Epithelial cell of esophagus (primary cell): ENCODE data around the gene FOXP4.
A peak's percentile ranks its signal among the peaks of the same experiment; 100 is the strongest.

Source experiments
- DNase-seq: peaks from one replicate; pipeline ENCODE4 v3.0.0; 2010; ENCODE audit warnings: low read depth
- H3K4me3 ChIP-seq: 2 replicates; pipeline ENCODE4 v1.5.1; 2011; ENCODE audit warnings: mild to moderate bottlenecking, low read length, control low read depth
- TF ChIP-seq, protein P1 (sequence below): IDR thresholded peaks from 2 replicates; pipeline ENCODE4 v1.5.1; 2011; ENCODE audit warnings: low read depth, mild to moderate bottlenecking, low read length, control low read depth, inconsistent platforms; ENCODE audit not compliant: insufficient read depth; ENCODE audit errors: missing control alignments

Gene FOXP4

DNA sequence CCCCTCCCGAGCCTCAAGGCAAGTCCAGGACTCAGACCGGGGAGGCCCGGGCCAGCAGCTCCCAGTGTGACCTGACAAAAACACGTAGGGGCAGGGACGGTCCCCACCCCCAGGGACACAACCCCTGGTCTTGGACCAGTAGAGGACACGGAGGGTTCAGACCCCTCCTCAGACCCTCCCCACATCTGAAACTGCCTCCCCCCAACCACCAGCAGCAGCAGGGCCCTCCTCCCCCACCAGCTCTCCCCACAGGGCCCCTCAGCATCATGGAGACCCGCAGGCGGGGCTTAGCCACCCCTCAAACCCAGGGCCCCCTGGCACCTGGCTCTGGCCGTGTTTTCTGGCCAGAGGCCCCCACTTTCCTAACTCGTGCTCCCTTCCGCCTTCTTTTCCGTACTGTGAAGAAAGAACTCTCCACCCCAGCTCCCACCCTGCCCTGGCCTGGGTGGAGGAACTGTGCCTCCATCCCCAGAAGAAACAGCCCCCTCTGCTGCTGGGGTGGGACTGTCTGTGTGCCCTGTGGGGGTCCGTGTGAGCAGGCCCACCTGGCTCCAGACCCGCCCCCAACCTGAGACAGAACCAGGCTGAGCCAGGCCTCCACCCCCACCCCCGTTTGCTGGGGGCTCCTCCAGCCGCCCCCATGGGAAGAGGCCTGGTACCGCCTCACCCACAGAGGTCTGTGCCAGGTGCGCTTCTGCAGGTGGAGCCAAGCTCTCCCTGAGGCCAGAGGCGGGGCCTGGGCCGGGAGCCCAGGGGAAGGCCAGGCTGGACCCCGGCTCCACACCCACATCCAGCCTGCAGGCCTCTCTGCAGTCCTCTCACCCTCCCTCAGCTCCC is 53.1 kb downstream of the FOXP4 start:
- DNase-seq, result no peak
- TF ChIP-seq, protein P1, sequence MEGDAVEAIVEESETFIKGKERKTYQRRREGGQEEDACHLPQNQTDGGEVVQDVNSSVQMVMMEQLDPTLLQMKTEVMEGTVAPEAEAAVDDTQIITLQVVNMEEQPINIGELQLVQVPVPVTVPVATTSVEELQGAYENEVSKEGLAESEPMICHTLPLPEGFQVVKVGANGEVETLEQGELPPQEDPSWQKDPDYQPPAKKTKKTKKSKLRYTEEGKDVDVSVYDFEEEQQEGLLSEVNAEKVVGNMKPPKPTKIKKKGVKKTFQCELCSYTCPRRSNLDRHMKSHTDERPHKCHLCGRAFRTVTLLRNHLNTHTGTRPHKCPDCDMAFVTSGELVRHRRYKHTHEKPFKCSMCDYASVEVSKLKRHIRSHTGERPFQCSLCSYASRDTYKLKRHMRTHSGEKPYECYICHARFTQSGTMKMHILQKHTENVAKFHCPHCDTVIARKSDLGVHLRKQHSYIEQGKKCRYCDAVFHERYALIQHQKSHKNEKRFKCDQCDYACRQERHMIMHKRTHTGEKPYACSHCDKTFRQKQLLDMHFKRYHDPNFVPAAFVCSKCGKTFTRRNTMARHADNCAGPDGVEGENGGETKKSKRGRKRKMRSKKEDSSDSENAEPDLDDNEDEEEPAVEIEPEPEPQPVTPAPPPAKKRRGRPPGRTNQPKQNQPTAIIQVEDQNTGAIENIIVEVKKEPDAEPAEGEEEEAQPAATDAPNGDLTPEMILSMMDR, result no peak

DNA sequence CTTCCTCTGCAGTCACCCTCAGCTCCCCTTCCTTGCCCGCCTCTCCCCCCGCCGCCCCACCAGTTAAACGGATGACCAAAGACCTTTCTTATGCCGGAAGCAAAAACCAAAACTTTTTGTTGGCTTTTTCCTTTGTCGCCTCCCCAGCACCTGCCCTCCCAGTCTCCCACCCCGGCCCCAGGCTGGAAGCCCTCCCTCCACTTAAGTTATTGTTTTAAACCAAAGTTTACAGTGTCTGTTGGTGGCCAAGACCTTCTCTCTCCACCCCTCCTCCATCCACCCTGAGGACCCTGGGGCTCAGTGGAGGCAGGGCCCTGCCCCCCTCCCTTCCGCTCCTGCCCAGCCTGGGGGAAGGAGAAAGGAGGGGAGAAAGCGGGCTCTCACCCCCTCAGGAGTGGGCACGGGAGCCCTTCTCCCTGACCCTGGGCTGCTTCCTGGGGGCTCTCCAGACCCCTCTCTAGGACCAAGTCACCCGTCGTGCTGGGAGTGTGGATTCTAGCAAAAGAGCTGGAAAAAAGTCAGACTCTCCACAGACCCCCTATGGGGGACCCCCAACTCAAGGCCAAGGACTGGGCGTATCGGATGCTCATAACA is 53.8 kb downstream of the FOXP4 start:
- no peak overlapping the region for H3K4me3 ChIP-seq
- no peak for DNase-seq
- TF ChIP-seq, protein P1, result no peak

More for the DNA sequence above, 53.1 kb downstream of the FOXP4 start:
- no peak overlapping the region for H3K4me3 ChIP-seq

DNA sequence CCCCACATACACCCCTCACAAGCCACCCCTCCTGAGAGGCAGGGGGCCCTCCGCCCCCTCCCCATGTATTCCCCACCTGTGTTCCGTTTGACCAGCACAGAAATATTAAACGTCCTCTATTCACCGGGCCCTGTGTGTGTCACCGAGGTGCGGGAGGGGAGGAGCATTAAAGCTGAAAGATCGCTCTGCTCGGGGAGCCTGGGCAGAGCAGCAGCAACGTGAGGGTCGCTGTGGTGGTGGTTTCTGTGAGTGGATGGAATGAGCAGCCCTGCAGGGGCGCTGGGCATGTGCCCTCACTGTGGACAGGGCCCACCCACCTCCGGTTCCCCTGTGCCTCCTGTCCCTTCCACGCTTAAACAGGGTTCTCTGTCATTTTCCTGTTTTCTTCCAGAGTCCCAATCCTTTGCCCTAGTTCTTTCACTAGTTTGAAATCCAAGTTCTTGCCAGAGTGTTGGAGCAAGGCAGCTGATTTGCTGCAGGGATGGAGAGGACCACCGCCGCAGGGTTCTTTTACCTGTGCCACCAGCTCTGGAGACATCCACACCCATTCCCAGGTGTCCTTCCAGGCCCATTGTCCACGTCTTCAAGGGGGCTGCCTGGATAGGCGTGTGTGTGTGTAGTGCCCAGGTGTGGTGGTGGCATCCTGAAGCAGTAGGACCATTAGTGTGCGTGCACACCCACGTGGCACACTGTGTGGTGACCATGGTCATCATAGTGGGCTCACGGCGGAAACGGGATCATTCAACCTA is 54.5 kb downstream of the FOXP4 start:
- TF ChIP-seq, protein P1, result no peak
- no peak overlapping the region for H3K4me3 ChIP-seq
- no peak for DNase-seq

DNA sequence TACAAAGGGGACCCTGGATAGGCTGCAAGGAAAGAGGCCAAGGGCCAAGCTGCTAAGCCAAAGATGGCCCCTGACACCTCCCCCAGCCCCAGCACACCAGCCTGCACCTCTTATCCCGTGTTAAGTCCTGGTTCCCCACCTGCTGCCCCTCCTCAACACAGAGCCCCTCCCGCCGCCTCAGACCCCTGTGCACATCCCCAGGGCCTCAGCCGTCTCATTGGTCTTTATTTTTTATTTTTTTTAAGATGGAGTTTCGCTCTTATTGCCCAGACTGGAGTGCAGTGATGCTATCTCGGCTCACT is 55.0 kb downstream of the FOXP4 start:
- TF ChIP-seq, protein P1, result no peak
- H3K4me3 ChIP-seq, result no peak overlapping the region
- no peak for DNase-seq

DNA sequence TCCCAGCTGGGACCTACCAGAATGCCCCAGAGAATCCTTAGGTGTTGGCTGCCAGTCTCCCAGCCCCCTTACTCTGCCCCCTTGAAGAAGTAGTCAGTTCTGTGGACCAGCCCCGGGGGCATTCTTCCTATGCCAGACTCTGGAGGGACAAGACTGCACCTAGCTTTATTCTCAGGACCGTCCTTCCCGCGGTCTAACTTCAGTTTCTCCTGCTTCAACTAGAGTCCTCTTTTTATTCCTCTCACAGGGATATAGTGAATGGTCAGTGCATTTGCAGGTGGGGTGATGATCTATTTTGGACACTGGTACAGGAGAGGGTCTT is 56.2 kb downstream of the FOXP4 start:
- no peak overlapping the region for H3K4me3 ChIP-seq
- TF ChIP-seq, protein P1, result no peak
- DNase-seq, result no peak

DNA sequence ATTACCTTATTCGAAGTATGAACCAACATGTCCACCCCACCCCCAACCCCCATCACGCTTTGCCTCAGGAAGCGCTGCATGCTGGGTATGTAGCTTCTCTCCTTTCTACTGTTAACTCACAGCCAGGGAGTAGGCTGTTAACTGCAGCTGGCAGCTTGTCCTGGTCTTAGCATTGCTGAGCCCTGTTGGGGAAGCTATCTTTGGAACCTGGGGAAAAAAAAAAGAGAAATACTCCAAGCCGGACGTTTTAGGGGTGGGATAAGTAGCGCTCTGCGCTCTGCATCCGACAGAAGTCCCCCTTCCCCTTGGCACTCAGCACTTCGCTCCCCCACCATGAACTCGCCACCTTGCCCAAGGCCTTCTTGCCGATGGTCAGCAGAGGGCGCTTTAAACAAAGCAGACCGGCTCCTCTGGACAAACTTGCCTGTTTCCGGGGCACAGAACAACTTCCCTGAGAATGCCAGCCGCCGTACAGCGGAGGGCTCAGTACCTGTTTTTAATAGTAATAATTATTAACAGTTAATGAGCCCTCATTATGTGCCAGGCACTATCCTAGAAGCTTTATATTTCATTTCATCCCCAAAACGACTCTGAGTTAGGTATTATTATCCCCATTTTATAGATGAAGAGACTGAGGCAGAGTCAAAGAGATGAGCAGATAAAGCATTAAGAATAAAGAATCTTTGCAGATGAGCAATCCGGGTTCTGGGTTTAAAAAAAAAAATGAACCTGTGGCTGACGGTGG is 56.9 kb downstream of the FOXP4 start:
- TF ChIP-seq, protein P1, result peak; percentile 94
- peak; percentile 85 for DNase-seq
- H3K4me3 ChIP-seq, result no peak overlapping the region
